NCI-H2029 treated with DMSO at 0.1 percent for 48 hours (cell line): ENCODE data around the gene CD3G.

Experiments
- DNase-seq: peaks from one replicate; lab custom pipeline; 2025; lab: John Stamatoyannopoulos, UW

CD3G gene

GRCh38 chr11:118325283-118325682, 18.9 kb upstream of the CD3G start:
- DNase-seq, result no peak

DNA sequence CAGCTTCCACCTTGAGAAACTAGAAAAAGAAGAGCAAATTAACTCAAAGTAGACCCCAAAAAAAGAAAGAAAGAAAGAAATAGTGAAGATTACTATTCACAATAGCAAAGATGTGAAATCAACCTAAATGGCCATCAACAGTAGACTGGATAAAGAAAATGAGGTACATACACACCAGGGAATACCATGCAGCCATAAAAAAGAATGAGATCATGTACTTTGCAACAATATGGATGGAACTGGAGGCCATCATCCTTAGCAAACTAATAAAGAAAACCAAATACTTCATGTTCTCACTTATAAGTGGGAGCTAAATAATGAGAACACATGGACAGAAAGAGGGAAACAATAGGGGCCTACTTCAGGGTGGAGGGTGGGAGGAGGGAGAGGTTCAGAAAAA, 15.4 kb upstream of the CD3G start:
- no peak for DNase-seq

DNA sequence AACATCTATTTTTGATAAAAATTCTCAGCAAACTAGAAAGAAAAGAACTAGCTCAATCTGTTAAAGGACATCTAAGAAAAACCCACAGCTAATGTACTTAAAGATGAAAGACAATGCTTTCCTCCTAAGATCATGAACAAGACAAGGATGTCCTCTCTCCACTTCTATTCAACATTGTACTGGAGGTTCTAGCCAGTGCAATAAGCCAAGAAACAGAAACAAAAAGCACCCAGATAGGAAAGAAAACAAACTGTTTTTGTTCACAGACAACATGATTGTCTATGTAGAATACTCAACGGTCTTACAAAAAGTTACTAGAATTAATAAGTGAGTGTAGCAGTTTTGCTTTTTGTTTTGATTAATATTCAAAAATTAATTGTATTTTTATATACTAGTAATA, 9.4 kb upstream of the CD3G start:
- no peak for DNase-seq

- no peak for DNase-seq
Measured at GRCh38 chr11:118338637-118339061, 5.5 kb upstream of the CD3G start.

- no peak for DNase-seq
Measured at GRCh38 chr11:118339281-118339961, 4.7 kb upstream of the CD3G start.

GRCh38 chr11:118340449-118340848, 3.7 kb upstream of the CD3G start:
- no peak for DNase-seq

DNA sequence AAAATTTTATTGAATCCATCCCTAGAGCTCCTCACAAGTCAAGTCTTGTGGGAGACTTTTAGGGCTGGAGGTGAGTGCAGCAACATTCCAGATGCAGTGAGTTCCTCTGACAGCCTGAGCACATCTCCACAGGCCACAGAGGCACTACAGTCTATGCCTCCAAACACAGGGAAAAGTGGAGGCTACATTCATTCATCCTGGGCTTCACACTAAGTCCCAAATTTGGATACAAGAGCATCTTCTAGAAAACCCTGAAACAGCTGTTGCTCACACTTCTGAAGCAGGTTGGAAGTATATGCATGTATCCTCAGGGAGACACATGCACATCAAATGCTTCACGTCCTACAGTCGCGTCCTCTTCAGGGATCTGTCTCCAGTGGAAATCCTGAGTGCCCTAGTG, 2.9 kb upstream of the CD3G start:
- no peak for DNase-seq

DNA sequence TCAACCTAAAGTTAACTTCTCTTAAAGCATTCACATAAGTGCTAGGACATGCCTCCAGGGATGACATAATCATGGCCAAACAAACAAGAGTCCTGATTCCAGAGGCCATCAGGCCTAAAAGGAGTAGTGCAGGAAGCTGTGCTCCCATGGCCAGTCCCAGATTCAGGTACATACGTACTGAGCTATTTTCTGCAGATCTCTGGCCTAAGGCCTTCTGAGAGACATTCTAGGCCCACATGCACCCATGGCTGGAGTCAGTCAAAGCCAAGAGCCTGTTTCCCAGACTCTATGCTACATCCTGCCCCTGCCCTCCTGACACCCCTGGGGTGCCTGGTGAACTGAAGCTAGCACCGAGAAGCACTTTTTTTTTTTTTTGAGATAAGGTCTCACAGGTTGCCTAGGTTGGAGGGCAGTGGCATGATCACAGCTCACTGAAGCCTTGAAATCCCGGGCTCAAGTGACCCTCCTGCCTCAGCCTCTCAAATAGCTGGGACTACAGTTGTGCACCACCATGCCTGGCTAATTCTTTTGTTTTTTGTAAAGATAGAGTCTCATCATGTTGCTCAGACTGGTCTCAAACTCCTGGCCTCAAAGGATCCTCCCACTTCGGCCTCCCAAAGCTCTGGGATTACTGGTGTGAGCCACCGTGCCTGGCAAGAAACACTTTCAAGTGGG, 2.2 kb upstream of the CD3G start:
- DNase-seq, result no peak

- no peak for DNase-seq
Measured at GRCh38 chr11:118342503-118343161, 1.5 kb upstream of the CD3G start, which contains the start of gene CD3D. Gene CD3D, minus strand, starts transcription at chr11:118342705. Its CDS starts 98 bp downstream, at chr11:118342607.

GRCh38 chr11:118343248-118343647, 896 bp upstream of the CD3G start:
- DNase-seq, result no peak

- no peak for DNase-seq
Measured at GRCh38 chr11:118349475-118349874, 5.3 kb downstream of the CD3G start.

GRCh38 chr11:118353084-118353710, 9.1 kb downstream of the CD3G start:
- DNase-seq, result no peak

DNA sequence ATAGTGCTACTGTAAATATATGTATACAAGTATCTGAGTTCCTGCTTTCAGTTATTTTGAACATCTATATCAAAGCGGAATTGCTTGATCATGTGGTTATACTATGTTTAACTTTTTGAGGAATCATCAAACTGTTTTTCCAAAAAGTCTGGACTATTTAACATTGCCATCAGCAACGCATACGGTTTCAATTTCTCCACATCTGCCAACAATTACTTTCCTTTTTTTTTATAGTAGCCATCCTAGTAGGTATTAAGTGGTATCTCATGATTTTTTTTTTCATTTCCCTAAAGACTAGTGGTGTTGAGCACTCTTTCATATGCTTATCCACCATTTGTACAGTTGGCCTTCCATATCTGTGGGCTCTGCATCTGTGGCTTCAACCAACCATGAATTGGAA, 13.9 kb downstream of the CD3G start:
- DNase-seq, result no peak

GRCh38 chr11:118359295-118359958, 15.3 kb downstream of the CD3G start, which contains the start of gene UBE4A:
Gene UBE4A, plus strand, starts transcription at chr11:118359600. Its CDS starts 5,481 bp downstream, at chr11:118365081.
- peak; percentile 83 for DNase-seq

GRCh38 chr11:118364956-118365615, 20.9 kb downstream of the CD3G start:
- no peak for DNase-seq

GRCh38 chr11:118366287-118366686, 22.1 kb downstream of the CD3G start:
- DNase-seq, result no peak

GRCh38 chr11:118370774-118371173, 26.6 kb downstream of the CD3G start:
- DNase-seq, result no peak

DNA sequence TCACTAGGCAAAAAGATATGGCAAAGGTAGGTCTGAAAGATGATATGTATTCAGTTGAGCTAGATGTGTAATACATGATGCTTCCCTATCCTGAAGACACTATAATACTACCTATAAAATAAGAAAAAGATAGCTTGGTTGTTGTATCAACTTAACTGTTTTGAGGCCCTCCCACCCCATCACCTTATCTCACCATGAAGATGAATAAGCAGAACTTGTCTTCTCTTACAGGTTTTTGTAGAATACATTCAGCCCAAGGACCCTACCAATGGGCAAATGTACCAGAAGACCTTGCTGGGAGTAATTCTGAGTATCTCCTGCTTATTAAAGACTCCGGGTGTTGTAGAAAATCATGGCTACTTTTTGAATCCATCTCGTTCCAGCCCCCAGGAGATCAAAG, 29.1 kb downstream of the CD3G start:
- no peak for DNase-seq

GRCh38 chr11:118373871-118374270, 29.7 kb downstream of the CD3G start:
- DNase-seq, result no peak

DNA sequence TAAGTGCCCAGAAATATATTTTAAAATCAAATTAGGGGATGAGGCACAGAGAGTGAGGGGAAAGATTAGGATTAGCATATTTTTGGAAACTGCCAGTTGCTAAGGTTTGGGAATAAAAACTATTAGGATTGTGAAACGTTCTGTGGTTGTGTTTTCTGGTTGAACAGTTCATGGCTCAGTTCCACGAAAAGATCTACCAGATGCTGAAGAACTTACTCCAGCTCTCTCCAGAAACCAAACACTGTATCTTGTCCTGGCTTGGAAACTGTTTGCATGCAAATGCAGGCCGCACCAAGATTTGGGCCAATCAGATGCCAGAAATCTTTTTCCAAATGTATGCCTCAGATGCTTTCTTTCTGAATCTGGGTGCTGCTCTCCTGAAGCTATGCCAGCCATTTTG, 30.6 kb downstream of the CD3G start:
- no peak for DNase-seq

DNA sequence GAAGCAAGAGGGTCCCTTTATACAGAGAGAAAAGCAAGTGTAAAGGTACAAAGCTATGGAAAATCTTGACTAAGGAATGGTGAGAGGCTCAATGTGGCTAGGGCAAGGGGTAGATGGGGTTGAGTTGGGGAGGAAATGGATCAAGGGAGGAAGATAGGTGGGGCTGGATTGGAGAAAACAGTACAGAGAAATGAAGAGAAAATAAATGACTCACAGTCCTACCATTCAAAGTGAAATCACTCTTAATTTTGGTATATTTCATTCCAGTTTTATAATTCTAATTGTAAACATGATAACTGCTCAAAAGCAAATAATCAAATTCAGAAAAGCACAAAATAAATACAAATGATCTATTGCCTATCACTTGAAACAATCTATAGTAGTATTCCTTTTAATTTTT, 31.8 kb downstream of the CD3G start:
- DNase-seq, result no peak

DNA sequence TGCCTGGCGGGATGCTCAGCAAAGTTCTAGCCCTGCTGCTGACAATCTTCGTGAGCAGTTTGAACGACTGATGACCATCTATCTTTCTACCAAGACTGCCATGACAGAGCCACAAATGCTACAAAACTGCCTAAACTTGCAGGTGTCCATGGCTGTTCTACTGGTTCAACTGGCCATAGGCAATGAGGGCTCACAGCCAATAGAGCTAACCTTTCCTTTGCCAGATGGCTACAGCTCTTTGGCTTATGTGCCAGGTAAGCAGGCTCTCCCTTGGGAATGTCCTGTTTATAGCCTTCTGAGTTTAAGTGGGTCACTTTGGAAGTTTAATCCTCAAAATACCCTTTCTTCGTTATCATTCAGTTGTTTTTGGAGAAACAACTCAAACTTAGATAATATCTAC, 35.4 kb downstream of the CD3G start:
- no peak for DNase-seq
